ENCODE data around the gene ARHGAP40.
"Not testable (repeated sequence)": the region's sequence is repeated elsewhere in the genome, so short reads cannot be mapped to it uniquely, and the experiment has no call there.

ARHGAP40 gene

GRCh38 chr20:38589351-38589750 lies 12.3 kb upstream of the ARHGAP40 start:
- no peak for DNase-seq

GRCh38 chr20:38589967-38590675 lies 11.5 kb upstream of the ARHGAP40 start:
- DNase-seq, result no peak

GRCh38 chr20:38590676-38591473 lies 10.7 kb upstream of the ARHGAP40 start:
- DNase-seq, result no peak

DNA sequence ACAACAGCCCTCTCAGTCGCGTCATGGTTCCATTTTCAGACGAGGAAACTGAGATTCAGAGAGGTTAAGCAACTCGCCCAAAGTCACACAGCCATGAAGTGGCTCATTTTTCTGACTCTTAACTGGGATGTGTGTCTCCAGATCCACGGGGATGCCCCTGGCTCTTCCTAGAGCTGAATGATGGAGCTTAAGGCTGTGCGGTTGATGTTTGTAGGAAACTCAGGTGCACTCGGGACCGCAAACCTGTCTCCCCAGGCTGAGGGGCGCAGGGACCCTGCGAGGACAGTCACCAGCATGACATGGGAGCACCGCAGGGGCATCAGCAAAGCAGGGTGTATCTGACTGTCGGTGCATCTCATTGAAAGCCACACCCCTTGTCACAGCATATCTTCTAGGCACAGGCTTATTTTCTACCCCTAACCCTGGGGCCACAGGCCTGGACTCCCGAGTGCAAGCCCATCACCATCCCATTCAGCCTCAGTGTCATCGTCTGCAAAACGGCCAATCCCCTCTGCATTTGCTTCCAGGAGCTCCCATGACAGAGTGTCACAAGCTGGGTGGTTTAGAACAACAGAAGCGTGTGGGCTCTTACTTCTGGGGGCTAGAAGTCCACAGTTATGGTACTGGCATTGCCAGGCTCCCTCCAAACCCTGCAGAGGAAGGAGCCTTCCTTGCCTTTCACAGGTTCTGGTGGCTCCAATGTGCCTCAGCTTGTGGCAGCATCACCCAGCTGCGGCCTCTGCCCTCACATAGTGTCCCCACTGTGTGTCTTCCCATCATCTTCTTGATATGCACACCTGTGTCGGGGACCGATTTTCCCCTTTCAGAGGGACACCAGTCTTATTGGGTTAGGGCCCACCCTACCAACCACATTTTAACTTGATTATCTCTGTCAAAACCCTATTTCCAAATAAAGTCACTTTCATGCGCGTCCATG lies 9.9 kb upstream of the ARHGAP40 start:
- DNase-seq, result no peak

DNA sequence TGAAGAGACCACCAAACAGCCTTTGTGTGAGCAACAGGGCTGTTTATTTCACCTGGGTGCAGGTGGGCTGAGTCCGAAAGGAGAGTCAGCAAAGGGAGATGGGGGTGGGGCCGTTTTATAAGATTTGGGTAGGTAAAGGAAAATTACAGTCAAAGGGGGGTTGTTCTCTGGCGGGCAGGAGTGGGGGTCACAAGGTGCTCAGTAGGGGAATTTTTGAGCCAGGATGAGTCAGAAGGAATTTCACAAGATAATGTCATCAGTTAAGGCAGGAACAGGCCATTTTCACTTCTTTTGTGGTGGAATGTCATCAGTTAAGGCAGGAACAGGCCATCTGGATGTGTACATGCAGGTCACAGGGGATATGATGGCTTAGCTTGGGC lies 9.2 kb upstream of the ARHGAP40 start:
- not testable (repeated sequence) for DNase-seq

DNA sequence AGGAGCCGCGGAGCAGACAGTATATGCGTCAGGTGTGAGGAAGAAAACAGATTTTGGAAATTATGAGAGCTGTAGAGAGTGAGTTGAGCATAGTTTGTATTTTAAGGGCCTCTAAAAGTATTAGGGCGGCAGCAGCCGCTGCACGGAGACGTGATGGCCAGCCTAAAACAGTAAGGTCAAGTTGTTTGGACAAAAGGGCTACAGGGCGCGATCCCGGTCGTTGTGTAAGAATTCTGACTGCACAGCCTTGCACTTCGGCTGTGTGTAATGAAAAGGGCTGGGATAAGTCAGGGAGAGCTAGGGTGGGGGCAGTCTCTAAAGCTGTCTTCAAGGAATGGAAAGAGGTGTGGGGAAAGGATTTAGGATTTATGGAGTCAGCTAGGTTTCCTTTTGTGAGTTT lies 7.3 kb upstream of the ARHGAP40 start:
- not testable (repeated sequence) for DNase-seq

DNA sequence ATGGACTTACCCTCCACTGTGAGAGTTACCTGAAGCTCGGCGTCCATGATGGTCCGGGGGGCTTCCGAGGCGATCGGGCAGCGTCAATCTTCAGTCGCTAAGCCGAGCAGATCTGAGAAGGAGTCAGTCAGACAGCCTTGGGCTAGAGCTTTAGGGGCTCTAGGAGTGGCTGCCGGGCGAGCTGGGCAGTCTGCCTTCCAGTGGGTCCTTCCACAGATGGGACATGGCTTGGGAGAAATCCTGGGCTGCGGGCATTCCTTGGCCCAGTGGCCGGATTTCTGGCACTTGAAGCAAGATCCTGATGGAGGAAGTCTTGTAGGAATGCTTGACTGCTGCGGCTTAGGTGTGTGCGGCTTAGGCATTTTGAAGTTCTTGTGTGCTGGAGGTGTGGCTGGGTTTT lies 5.7 kb upstream of the ARHGAP40 start:
- DNase-seq, result not testable (repeated sequence)

- DNase-seq, result no peak
Observed at GRCh38 chr20:38599410-38599882, 2.2 kb upstream of the ARHGAP40 start.

DNA sequence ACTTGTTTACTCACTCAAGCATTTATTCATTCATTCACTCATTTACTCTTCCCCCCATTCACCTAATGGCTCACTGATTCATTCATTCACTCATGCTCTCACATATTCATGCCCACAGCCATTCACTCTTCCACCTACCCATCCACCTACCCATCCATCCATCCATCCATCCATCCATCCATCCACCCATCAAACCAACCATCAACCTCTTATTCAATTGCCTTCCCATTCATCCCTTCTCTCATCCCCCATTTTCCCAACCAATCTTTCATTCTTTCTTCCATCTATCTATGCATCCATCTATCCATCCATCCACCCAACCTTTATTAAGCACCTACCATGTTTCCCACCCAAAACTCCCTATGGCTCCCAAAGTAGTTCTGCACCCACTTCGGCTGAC lies 1.6 kb upstream of the ARHGAP40 start:
- DNase-seq, result no peak

DNA sequence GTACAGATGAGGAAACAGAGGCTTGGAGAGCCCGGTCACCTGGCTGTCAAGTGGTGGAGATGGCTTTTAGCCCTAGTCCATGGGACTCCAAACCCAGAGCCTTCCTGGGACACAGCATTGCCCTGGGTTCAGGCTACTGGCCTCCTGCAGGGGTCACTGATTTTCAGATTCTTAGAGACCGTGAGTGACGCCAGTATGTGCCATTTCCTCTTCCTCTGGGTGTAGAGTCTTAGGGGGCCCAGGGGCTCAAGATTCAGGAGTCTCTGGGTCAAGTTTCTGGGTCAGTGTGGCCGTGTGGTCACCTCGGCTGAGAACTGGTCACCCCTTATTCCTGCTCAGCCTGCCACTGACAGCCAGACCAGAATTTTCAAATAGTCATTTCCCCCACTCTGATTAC lies 574 bp downstream of the ARHGAP40 start:
- DNase-seq, result no peak

DNA sequence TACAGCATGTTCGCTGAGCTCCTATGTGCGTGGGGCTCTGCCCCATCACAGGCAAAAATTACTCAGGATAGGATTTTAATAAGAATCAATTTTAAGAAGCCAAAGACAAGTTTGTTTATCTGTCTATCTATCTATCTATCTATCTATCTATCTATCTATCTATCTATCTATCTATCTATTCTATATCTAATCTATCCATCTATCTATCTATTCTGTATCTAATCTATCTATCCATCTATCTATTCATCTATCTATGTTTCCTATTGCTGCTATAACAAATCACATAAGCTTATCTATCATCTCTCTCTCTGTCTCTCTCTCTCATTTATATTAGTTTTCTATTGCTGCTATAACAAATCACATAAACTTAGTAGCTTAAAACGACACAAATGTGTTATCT lies 1.7 kb downstream of the ARHGAP40 start:
- no peak for DNase-seq

GRCh38 chr20:38604873-38605303 lies 3.3 kb downstream of the ARHGAP40 start:
- no peak for DNase-seq

DNA sequence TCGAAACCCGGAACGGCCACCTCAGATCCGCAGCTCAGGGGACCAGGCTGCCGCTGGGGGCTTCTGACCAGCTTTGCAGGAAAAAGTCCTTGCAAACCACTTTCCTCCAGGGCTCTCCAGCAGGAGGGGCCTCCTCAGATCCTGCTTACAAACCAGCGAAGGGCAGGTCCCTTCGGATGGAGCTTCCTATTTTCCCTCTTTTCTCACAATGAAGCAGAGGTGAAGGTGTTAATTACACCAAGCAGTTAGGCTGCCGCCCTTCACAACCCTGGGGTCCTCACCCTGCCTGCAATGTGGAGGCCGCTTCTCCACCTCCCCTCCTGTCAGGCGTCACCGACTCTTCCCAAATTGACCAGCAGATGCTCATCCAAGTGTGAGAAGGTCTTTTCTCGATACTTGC lies 5.7 kb downstream of the ARHGAP40 start:
- DNase-seq, result no peak

- no peak for DNase-seq
Observed at GRCh38 chr20:38608188-38608587, 6.6 kb downstream of the ARHGAP40 start.

GRCh38 chr20:38609815-38610214 lies 8.2 kb downstream of the ARHGAP40 start:
- DNase-seq, result no peak

GRCh38 chr20:38610521-38610920 lies 8.9 kb downstream of the ARHGAP40 start:
- DNase-seq, result no peak

DNA sequence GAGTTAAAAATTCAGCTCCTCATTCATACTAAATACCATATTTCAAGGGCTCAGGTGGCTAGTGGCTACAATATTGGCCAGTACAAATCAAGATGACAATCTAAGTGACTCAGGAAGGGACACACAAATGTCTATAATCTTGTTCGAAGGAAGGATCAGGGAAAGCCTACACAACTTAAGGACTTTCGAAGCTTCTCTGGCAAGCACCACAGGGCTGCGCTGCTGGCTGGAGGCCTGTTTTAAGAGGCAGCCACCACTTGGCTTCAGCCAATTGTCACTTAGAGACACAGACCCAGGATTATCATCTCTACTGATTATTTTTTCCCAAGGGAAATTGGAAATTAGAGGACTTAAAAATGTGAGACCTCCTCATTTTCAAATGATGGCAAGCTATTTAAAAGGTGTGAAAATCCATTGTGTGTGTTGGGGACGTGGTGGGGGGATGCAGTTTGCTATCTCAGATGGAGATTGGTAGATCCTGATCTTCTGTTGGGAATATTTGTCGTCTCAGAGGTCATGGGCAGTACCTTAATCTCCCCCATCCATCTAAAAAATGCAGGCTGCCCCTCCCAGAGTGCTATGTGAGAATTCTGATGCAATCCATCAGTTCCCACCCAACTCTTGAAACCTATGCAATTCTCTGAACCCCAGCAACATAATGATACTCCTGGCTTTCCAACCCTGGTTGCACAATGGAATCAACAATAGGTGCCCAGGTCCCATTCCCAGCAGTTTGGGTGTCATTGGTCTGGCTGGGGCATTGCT lies 11.3 kb downstream of the ARHGAP40 start:
- no peak for DNase-seq

- no peak for DNase-seq
Observed at GRCh38 chr20:38615283-38615682, 13.7 kb downstream of the ARHGAP40 start.

- DNase-seq, result no peak
Observed at GRCh38 chr20:38616457-38616856, 14.8 kb downstream of the ARHGAP40 start.

GRCh38 chr20:38617011-38617829 lies 15.6 kb downstream of the ARHGAP40 start:
- no peak for DNase-seq

DNA sequence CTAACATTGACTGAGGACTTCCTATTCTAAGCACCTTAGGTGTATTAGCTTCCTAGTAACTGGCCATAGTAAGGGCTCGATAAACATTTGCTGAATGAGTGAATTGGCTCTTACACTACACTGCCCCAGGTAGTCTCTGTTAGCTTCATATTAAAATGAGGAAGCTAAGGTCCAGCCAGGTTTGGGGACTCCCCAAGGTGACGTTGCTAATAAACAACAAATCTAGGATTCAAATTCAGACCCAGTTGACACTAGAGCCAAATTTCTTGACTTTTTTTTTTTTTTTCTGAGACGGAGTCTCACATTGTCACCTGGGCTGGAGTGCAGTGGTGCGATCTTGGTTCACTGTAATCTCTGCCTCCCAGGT lies 16.2 kb downstream of the ARHGAP40 start:
- DNase-seq, result no peak

DNA sequence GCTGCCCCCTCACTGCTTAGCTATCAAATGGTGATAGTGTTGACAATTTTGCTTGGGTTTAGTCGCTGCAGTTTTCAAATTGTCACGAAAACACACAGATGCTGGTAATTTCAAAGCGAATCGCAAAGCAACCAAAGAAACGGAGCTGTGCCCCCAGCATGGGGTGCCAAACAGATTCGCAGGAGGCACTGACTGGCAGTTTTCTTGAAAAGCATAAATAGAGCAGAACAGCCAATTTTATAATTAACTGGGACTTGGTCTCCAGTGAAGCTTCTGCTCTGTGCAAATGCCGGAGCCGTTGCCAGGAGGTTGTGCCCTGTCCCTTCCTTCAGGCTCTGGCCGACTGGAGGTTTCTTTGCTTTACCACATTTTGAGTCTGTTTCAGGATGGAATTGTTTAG lies 18.8 kb downstream of the ARHGAP40 start:
- no peak for DNase-seq

Data from DMS 273 treated with DMSO at 0.1 percent for 48 hours (cell line).